ENCODE results near the gene CTTNBP2. TPM values are rescaled to one million over a fixed set of nuclear protein-coding genes. Genes with fewer than 3 reads are reported as not detected.

CTTNBP2 gene
- total and polyA plus RNA-seq, 2 experiments from 2014 or later = 7.9 to 14.5 TPM

DNA sequence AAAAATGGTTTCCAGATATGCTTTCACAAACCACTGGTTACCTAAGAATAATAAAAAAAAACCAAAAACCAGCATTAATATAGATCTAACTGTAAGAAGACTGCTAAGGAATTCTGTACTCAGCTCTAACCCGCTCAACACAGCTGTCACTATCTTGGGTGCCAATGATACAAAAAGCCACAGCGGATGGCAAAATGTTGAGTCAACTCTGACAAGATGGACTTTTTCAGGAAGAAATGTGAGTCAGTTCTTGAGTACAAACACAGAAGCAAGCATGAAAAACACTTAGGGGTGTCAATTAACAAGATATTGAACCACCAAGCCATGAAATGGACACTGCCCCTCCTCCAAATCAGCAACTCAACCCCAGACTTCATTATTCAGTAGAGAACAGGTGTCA is 55.0 kb downstream of the CTTNBP2 start:
- TF ChIP-seq EZH2phosphoT487 (IDR thresholded peaks at IDR 0.05; ENCODE audit: low read depth, severe bottlenecking, unreplicated experiment) (no peak), EZH2 (IDR thresholded peaks at IDR 0.05; ENCODE audit: borderline replicate concordance) (no peak), CTCF (IDR thresholded peaks at IDR 0.05; ENCODE audit: poor library complexity) (no peak)
- Histone ChIP-seq H2AFZ (no peak overlapping the region), H3K9me3 (ENCODE audit: low read depth) (no peaks in the 10 kb centered on the region), H4K20me1 (ENCODE audit: insufficient read depth, poor library complexity, severe bottlenecking) (no peaks in the 10 kb centered on the region), H3K36me3 (replicated peaks; ENCODE audit: insufficient read depth, low read depth) (no peaks in the 10 kb centered on the region), H3K4me3 (no peak overlapping the region), H3K4me1 (ENCODE audit: insufficient read depth) (no peaks in the 10 kb centered on the region), H3K79me2 (no peaks in the 10 kb centered on the region), H3K27ac (no peak overlapping the region), H3K27me3 (no peaks in the 10 kb centered on the region), H3K9me2 (replicated peaks; ENCODE audit: insufficient read depth) (no peaks in the 10 kb centered on the region), H3K4me2 (no peak overlapping the region)
- DNase-seq (ENCODE audit: low spot score) = no peak
- 86% methylated on average over 2 of the region's 2 CpGs for WGBS (ENCODE audit: low lambda C conversion rate, missing lambda C conversion rate)

GRCh38 chr7:117816727-117817126 is 56.5 kb downstream of the CTTNBP2 start:
- no peak overlapping the region for H3K27ac ChIP-seq
- H3K4me2 ChIP-seq = no peak overlapping the region
- no peaks in the 10 kb centered on the region for H3K36me3 ChIP-seq (replicated peaks; ENCODE audit: insufficient read depth, low read depth)
- H3K9me3 ChIP-seq (ENCODE audit: low read depth) = no peaks in the 10 kb centered on the region
- 97% methylated on average over 7 of the region's 7 CpGs for WGBS (ENCODE audit: low lambda C conversion rate, missing lambda C conversion rate)
- H3K4me3 ChIP-seq = no peak overlapping the region
- H3K9me2 ChIP-seq (replicated peaks; ENCODE audit: insufficient read depth) = no peaks in the 10 kb centered on the region
- no peaks in the 10 kb centered on the region for H3K79me2 ChIP-seq
- no peaks in the 10 kb centered on the region for H3K27me3 ChIP-seq
- H2AFZ ChIP-seq = no peak overlapping the region
- no peak for TF ChIP-seq EZH2phosphoT487 (IDR thresholded peaks at IDR 0.05; ENCODE audit: low read depth, severe bottlenecking, unreplicated experiment)
- no peaks in the 10 kb centered on the region for H3K4me1 ChIP-seq (ENCODE audit: insufficient read depth)
- H4K20me1 ChIP-seq (ENCODE audit: insufficient read depth, poor library complexity, severe bottlenecking) = no peaks in the 10 kb centered on the region
- DNase-seq (ENCODE audit: low spot score) = no peak

GRCh38 chr7:117811696-117812095 is 61.5 kb downstream of the CTTNBP2 start:
- WGBS (ENCODE audit: low lambda C conversion rate, missing lambda C conversion rate) = 98% methylated on average over 2 of the region's 2 CpGs
- Histone ChIP-seq H3K36me3 (replicated peaks; ENCODE audit: insufficient read depth, low read depth) (no peaks in the 10 kb centered on the region), H4K20me1 (ENCODE audit: insufficient read depth, poor library complexity, severe bottlenecking) (no peaks in the 10 kb centered on the region), H3K4me1 (ENCODE audit: insufficient read depth) (peaks cover 11% of the 10 kb centered on the region), H3K27ac (no peak overlapping the region), H3K27me3 (no peaks in the 10 kb centered on the region), H3K9me2 (replicated peaks; ENCODE audit: insufficient read depth) (no peaks in the 10 kb centered on the region), H2AFZ (no peak overlapping the region), H3K4me3 (no peak overlapping the region), H3K4me2 (no peak overlapping the region), H3K79me2 (no peaks in the 10 kb centered on the region), H3K9me3 (ENCODE audit: low read depth) (no peaks in the 10 kb centered on the region)
- DNase-seq (ENCODE audit: low spot score) = no peak
- TF ChIP-seq CTCF (IDR thresholded peaks at IDR 0.05; ENCODE audit: poor library complexity) = no peak

GRCh38 chr7:117810642-117811512 is 62.4 kb downstream of the CTTNBP2 start:
- Histone ChIP-seq H4K20me1 (ENCODE audit: insufficient read depth, poor library complexity, severe bottlenecking) (no peaks in the 10 kb centered on the region), H3K27me3 (no peaks in the 10 kb centered on the region), H3K4me3 (no peak overlapping the region), H3K9me2 (replicated peaks; ENCODE audit: insufficient read depth) (no peaks in the 10 kb centered on the region), H3K4me1 (ENCODE audit: insufficient read depth) (peaks cover 11% of the 10 kb centered on the region), H2AFZ (no peak overlapping the region), H3K79me2 (no peaks in the 10 kb centered on the region), H3K9me3 (ENCODE audit: low read depth) (no peaks in the 10 kb centered on the region), H3K36me3 (replicated peaks; ENCODE audit: insufficient read depth, low read depth) (no peaks in the 10 kb centered on the region), H3K27ac (no peak overlapping the region), H3K4me2 (no peak overlapping the region)
- TF ChIP-seq CTCF (IDR thresholded peaks at IDR 0.05; ENCODE audit: poor library complexity) (no peak), EZH2phosphoT487 (IDR thresholded peaks at IDR 0.05; ENCODE audit: low read depth, severe bottlenecking, unreplicated experiment) (no peak), EZH2 (IDR thresholded peaks at IDR 0.05; ENCODE audit: borderline replicate concordance) (no peak)
- no peak for DNase-seq (ENCODE audit: low spot score)
- WGBS (ENCODE audit: low lambda C conversion rate, missing lambda C conversion rate) = 63% methylated on average over 6 of the region's 6 CpGs
